NCI-H69 (cell line): ENCODE results near the gene GPX1.
"Not testable (repeated sequence)": the region's sequence is repeated elsewhere in the genome, so short reads cannot be mapped to it uniquely, and the experiment has no call there.

Source experiments
- DNase-seq: peaks from one replicate; lab custom pipeline; 2025; lab: John Stamatoyannopoulos, UW

The GPX1 gene

DNA sequence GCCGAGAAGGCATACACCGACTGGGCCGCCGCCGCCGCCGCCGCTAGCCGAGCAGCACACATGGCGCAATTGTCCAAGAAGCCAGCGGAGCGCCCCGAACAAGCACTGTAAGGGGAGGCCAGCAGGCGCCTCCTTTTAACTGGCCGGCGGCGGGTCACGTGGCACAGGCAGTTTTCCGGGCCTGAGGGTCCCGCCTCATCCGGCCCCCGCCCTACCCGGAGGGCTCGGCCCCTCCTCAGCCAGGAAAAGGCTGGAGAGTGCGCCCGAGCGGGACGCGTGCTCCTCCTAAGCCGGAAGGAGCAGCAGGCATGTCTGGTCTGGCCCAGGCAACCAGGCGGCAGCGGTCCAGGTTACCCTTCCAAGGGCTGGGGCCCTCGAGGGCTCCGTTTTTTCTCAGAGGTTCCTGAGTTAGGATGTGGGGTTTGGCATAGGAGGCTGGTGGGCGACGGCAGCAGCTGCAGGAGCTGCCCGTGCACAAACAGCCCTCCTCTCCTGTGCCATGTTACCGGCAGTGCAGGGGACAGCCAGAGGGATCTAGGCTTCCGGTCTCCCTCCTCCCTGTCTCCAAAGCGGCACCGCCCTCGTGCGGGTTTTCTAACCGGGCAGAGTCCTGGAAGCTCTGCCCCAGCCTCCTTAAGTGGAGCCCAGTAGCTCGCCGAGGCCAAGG, at the start of gene GPX1:
Gene GPX1, minus strand, starts transcription at position 137 of the 667 bp plus-strand sequence. Its CDS starts 75 bp downstream, at position 62.
- peak; percentile 96 for DNase-seq

DNA sequence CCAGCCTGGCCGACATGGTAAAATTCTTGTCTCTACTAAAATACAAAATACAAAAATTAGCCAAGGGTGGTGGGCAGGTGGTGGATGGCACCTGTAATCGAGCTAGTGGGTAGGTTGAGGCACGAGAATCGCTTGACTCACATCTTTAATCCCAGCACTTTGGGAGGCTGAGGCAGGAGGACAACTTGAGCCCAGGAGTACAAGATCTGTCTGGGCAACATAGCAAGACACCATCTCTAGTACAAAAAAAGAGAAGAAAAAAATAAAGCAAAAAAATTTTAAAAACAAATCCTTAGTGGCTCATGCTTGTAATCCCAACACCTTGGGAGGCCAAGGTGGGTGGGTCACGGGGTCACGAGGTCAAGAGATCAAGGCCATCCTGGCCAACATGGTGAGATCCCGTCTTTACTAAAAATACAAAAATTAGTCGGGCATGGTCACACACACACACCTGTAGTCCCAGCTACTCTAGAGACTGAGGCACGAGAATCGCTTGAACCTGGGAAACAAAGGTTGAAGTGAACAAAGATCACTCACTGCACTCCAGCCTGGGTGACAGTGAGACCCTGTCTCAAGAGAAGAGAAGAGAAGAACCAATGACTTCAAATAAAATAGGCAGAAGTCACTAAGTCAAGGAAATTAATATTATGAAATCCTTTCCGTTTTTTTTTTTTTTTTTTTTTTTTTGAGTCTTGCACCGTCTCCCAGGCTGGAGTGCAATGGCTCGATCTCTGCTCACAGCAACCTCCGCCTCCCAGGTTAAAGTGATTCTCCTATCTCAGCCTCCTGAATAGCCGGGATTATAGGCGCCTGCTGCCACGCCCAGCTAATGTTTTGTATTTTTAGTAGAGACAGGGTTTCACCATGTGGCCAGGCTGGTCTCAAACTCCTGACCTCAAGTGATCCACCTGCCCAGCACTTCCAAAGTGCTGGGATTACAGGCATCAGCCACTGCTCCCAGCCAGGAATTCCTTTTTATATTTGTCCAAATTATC, 48.7 kb upstream of the GPX1 start:
- DNase-seq = no peak

DNA sequence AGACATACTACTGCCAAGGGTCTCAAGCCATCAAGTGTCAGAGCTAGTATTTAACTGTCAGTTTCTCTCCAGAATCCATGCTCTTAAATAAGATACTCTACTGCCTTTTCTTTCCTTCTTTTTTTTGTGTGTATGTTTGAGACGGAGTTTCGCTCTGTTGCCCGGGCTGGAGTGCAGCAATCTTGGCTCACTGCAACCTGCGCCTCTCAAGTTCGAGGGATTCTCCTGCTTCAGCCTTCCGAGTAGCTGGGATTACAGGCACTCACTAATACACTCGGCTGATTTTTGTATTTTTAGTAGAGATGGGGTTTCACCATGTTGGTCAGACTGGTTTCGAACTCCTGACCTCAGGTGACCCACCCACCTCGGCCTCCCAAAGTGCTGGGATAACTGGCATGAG, 47.4 kb upstream of the GPX1 start:
- DNase-seq = not testable (repeated sequence)

DNA sequence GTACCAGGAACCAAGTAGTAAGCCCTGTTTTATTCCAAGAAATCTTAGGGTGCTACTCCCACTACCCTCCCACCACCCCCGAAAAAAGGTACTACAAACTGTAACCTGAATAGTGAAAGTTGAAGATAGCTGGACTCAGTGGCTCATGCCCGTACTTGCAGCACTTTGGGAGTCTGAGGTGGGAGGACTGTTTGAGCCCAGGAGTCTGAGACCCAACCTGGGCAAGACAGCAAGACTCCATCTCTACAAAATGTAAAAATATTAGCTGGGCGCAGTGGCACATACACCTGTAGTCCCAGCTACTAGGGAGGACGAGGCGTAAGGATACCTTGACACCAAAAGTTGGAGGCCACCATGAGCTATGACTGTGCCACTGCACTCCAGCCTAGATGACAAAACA, 45.7 kb upstream of the GPX1 start:
- no peak for DNase-seq

DNA sequence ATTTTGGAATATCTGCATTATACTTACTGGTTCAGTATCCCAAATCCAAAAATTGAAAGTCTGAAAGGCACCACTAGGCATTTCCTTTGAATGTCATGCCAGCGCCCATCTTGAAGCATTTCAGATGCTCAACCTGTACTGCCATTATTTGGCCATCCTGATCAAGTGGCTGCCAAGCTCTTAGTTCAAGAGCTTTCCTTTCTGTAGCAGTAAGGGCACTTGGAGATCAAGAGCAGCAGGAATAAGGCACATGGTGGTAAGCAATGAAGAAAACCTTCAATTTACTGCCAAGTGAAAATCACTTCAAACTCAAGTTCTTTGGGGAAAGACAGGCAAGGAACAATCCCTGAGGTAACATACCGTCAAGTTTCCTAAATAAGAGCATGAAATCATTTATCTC, 43.6 kb upstream of the GPX1 start:
- DNase-seq = no peak

DNA sequence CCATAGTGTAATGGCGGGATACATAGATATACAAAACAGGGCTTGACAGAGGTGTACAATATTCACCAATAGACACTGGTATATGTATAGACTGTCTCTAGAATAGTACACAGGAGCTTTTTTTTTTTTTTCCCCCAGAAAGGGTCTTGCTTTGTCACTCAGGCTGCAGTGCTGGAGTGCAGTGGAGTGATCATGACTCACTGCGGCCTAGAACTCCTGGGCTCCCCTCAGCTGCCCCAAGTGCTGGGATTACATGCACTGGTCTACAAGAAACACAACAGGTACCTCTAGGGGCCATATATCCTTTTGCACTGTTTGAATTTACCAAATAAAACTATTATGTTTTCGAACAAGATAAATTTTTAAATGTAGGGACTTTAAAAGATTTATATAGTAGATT, 41.3 kb upstream of the GPX1 start:
- no peak for DNase-seq

DNA sequence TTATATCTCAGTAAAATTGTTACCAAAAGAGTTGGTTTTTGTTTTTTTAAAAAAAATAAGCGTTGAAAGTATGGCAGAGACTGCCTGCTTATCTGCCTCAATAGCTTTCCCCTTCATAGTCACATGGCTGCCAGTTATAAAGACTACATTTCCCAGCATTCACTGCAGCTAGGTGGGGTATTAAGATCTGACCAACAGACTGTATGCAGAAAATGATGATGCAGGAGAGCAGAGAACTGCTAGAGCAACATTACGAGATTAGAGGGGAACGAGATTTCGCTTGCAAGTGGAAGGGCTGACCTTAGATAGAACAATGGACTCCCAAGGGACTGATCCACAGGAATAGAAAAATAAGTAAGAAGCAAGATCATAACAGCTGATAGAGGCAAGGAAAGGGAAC, 39.3 kb upstream of the GPX1 start:
- peak; percentile 6 for DNase-seq

DNA sequence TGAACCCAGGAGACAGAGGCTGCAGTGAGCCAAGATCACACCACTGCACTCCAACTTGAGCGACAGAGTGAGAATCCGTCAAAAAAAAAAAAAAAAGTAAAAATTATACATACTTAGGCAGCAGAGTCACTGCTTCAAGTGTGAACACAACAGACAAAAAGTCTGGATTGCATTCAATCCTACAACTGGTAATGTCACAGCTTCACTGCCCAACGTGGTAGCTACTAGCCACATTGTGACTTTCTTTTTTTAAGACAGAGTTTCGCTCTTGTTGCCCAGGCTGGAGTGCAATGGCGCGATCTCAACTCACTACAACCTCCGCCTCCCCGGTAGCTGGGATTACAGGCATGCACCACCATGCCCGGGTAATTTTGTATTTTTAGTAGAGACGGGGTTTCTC, 33.2 kb upstream of the GPX1 start:
- not testable (repeated sequence) for DNase-seq

DNA sequence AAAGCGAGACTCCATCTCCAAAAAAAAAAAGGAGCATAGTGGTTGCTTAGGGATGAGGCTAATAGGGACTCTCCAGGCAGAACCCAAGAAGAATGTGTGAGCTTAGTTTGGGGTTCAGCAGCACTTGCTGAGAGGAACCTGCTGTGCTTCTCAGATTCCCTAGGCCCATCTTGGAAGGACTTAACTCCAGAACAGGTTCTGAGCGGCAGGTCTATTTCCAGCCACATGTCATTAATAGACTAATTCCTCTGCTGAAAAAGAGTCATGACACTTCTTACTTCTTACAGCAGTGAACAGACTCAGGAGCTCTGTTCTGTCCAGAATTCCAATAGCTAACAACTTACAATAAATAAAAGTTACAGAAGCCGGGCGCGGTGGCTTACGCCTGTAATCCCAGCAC, 31.1 kb upstream of the GPX1 start:
- no peak for DNase-seq

DNA sequence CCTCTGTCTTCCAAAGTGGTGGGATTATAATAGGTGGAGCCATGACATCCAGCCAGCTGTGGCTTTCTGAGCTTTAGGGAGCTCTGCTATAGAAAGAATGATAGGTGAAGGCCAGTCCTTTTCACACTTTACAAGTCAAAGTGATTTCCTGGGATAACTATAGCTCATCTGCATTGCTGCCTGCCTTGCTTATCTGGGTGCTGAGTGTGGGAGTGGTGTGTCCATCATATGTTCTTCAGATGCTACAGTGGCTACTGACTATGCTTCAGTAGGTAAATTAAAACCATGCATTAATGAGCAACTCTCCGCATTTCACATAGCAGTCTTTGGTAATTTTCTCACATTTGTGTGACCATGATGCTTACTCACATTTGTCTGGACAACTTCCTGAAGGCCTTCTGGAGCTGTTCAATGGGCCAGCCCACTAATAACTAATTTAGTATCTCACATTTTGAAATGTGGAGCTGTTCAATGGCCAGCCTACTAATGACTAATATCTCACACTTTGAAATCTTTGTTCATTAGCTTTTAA, 30.2 kb upstream of the GPX1 start:
- no peak for DNase-seq

DNA sequence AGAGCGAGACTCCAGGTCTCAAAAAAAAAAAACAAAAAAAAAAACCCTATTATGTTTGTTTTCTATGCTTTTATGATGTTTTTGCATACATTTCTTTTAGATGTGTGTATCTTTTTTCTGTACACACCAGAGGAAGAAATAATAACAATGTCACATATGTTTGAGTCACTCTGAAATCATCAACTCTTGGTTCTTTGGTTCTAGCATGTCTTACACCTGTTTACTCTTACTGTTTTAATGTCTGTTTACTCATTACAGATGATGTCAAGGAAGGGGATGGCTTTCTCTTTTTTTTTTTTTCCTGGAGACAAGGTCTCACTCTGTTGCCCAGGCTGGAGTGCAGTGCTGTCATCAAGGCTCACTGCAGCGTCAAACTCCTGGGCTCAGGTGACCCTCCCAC, 29.6 kb upstream of the GPX1 start:
- no peak for DNase-seq

DNA sequence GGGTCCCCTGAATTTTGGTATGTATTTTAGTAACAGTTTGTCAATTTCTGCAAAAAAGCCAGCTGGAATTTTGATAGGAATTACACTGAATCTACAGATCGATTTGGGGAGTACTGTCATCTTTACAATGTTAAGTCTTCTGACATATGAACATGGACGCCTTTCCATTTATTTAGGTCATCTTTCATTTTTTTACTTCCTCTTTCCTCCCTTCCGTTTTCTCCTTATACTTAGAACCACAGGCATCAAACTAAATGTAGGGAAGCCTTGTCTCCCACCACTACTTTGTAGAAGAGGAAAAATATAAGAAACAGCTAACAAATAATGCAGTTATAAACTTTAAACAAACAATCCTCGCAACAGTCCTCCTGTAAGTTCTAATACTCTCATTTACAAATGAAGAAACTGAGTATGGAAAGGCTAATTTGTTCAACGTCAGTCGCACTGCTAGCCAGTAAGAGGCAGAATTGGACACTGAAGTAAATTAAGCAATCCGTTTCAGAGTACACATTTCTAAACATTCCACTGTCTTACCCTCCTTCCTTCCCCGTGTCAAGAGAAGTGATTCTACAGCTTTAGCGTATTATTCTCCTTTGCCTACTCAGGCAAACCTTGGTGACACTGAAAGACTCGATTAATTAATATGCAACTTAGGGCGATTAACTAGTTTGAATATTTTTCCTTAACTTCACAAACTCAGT, 28.1 kb upstream of the GPX1 start:
- no peak for DNase-seq

DNA sequence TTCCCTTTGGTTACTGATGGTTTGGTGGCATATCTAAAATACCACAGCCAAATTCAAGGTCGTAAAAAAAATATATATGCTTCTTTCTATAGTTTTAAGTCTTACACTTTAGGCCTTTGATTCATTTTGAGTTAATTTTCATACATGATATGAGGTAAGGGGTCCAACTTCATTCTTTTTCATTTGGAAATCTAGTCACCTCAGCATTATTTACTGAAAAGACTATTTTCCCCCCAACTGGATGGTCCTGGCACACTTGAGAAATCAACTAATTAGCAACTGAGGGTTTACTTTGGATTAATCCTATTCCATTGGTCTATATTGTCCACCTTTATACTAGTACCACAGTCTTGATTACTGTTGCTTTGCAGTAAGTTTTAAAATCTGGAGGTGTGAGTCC, 27.5 kb upstream of the GPX1 start:
- DNase-seq = no peak

DNA sequence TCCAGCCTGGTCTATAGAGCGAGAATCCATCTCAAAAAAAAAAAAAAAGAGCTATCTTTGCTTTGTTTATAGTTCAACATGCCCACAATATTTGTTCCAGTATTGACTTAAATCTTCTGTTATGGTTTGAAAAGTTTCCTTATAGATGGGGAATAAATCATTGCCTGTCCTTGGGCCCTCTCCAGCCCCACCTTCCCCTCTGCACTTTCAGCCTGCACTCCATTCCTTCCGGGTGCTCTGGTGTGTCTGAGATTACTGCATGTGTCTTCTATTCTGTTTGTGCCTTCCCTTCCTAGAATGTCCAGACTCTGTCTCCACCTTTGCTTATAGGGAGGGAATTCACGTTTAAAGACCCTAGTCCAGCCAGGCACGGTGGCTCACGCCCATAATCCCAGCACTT, 25.2 kb upstream of the GPX1 start:
- DNase-seq = no peak

DNA sequence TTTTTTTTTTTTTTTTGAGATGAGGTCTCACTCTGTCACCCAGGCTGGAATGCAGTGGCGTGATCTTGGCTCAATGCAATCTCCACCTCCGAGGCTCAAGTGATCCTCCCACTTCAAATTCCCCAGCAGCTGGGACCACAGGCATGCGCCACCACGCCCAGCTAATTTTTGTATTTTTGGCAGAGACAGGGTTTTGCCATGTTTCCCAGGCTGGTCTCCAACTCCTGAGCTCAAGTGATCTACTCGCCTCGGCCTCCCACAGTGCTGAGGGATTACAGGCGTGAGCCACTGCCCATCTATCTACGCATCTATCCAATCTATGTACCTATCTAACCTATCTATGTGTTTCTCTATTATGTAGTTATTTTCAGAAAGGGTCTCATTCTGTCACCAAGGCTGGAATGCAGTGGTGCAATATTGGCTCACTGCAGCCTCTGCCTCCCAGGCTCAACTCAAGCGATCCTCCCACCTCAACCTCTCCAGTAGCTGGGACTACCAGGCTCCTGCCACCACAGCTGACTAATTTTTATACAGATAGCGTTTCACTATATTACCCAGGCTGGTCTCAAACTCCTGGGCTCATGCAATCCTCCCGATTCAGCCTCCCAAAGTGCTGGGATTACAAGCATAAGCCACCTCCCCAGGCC, 20.2 kb upstream of the GPX1 start:
- DNase-seq = no peak

DNA sequence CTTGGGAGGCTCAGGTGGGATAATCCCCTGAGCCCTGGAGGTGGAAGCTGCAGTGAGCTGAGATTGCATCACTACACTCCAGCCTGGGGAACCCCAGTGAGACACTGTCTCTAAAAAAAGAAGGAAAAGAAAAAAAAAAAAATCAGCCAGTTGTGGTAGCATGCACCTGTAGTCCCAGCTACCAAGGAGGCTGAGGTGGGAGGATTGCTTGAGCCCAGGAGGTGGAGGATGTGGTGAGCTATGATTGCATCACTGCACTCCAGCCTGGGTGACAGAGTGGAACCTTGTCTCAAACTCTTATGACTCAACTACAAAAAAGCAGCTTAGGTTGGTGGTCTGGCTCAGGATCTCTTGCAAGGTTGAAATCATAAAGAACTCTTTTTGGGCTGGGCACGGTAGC, 19.3 kb upstream of the GPX1 start:
- DNase-seq = no peak

DNA sequence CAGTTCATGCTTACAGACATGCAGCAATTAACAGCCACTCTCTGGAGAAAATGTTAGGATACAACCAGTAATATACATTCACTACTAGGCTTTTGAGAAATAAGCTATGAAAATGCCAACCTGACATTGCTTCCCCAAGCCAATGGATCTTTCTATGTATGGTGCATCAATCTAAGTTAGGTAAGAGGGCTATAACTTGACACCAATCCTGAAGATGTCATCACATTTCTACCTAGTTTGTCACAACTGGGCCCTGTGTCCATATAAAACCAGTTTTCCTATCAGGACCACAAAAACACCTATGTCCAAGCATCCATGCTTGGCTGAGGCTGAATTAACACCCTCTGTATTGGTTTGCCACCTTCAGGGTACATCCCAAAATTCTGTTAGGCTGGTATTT, 13.8 kb upstream of the GPX1 start:
- no peak for DNase-seq

DNA sequence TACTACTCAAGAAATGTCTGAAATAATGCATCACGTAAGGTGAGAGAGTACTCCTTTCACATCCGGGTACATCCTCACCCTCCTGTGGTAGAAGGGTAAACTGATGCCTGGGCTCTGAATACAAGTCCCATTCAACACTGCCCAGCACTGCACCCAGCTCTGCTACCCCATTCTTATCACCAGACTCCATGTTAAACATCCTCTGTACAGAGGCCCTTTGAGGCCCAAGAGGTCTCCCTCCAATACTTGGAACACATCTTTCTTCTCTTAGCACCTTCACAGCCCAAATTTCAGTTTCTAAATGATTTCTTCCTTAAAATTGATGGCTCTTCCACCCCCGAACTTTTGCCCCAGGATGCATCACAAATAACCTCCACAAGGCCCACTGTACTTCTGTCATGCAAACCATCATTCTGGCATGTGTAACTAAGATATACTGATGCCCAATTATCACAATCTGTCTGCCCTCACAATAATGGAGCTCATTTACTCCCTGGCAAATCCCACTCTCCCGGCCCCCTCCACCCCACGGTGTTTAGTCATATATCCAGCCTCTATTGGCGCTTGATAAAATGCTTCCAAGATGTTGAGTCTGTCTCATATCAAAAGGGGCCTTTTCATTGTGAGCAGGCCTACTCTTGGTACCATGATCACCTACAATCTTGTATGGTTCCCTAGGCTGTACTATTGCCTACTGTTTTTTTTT, 12.6 kb upstream of the GPX1 start:
- no peak for DNase-seq

DNA sequence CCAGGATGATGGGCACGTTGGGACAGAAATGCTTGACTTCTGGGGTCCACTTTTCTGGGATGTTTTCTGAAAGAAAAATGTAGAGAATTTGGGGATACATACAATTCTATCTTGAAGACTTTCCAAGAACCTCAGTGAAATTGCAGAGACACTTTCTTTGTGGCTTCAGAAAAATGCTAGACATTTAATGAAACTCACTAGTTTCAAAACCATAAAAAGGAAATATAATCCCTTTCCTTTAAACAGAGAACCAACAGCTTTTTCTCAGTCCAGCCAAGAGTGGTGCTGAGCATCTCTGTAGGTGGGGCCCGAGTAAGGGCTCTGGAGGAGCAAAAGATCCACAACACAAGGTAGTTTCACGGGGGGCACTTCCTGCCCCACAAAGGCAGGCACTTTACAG, 4.4 kb upstream of the GPX1 start:
- no peak for DNase-seq

DNA sequence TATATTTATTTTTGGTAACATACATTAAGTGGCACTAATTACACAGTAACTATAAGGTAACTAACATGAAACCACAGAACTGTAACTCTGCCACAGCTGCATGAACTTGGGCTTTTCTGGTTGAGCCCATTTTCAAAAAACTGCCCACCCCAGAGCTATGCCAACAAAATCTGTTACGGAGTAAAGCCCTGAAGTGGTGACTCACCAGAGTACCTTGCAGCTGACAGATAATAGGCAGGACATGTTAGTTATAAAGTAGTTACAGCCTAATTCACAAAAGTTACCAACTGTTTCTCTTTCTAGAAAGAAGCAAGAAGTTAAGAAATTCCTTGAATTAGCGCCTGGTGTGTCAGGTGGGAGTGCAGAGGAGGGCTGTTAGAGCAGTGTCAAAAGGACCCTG, 1.5 kb upstream of the GPX1 start:
- DNase-seq = peak; percentile 20

DNA sequence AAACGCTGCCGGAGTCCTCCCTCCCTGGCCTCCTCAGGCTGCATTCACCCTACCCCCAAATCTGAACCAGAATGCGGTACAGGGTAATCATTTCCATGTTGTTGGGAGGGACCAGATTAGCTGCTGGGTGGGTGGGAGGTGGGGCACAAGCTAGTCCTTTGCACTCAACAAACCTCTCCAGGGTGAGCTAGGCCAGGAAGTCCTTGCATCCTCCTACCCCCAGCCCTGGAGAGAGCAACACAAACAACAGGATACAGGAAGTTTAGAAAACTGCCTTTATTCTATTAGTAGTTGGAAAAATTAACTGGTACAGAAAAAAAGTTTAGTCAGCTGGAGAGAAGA, 702 bp upstream of the GPX1 start:
- peak; percentile 54 for DNase-seq
